Stimulated activated naive CD8-positive, alpha-beta T cell treated with anti-CD3 and anti-CD28 coated beads, Interleukin-15, Interleukin-2, amounts not matched to agents 100 ng/mL and 50 ng/mL, for 24 hours (primary cell): ENCODE results near the gene FYB1.
"Not testable (repeated sequence)": the region's sequence is repeated elsewhere in the genome, so short reads cannot be mapped to it uniquely, and the experiment has no call there.

Source experiments
- H3K27ac Mint-ChIP-seq: one replicate; pipeline ENCODE4 v1.8.0; 2021; ENCODE audit warnings: mild to moderate bottlenecking, mixed read lengths
- H3K27me3 Mint-ChIP-seq: one replicate; pipeline ENCODE4 v1.8.0; 2021; ENCODE audit warnings: mixed read lengths
- H3K36me3 Mint-ChIP-seq: one replicate; pipeline ENCODE4 v1.8.0; 2021; ENCODE audit warnings: low read depth, mixed read lengths
- H3K4me1 Mint-ChIP-seq: one replicate; pipeline ENCODE4 v1.8.0; 2021; ENCODE audit warnings: low read depth, mixed read lengths
- H3K4me3 Mint-ChIP-seq: one replicate; pipeline ENCODE4 v1.8.0; 2021; ENCODE audit warnings: mild to moderate bottlenecking, mixed read lengths
- H3K9me3 Mint-ChIP-seq: one replicate; pipeline ENCODE4 v1.8.0; 2021; ENCODE audit warnings: mixed read lengths

Gene FYB1

GRCh38 chr5:39190311-39191102 lies 28.9 kb downstream of the FYB1 start:
- Mint-ChIP-seq H3K27ac (peak overlapping the region; percentile 94), H3K9me3 (no peaks in the 10 kb centered on the region), H3K36me3 (peaks cover 12% of the 10 kb centered on the region), H3K4me3 (peak overlapping the region; percentile 75), H3K27me3 (no peaks in the 10 kb centered on the region), H3K4me1 (peaks cover 100% of the 10 kb centered on the region)

GRCh38 chr5:39189292-39189955 lies 29.9 kb downstream of the FYB1 start:
- H3K36me3 Mint-ChIP-seq, result peaks cover 7% of the 10 kb centered on the region
- peaks cover 100% of the 10 kb centered on the region for H3K4me1 Mint-ChIP-seq
- H3K9me3 Mint-ChIP-seq, result no peaks in the 10 kb centered on the region
- H3K27me3 Mint-ChIP-seq, result no peaks in the 10 kb centered on the region
- H3K27ac Mint-ChIP-seq, result peak overlapping the region; percentile 94
- H3K4me3 Mint-ChIP-seq, result peak overlapping the region; percentile 75

GRCh38 chr5:39187831-39188731 lies 31.3 kb downstream of the FYB1 start:
- Mint-ChIP-seq H3K27me3 (no peaks in the 10 kb centered on the region), H3K4me1 (peaks cover 97% of the 10 kb centered on the region), H3K27ac (peak overlapping the region; percentile 94), H3K9me3 (no peaks in the 10 kb centered on the region), H3K36me3 (peaks cover 4% of the 10 kb centered on the region), H3K4me3 (peak overlapping the region; percentile 75)

GRCh38 chr5:39186722-39187539 lies 32.4 kb downstream of the FYB1 start:
- Mint-ChIP-seq H3K27me3 (no peaks in the 10 kb centered on the region), H3K9me3 (no peaks in the 10 kb centered on the region), H3K4me1 (peaks cover 97% of the 10 kb centered on the region), H3K4me3 (peak overlapping the region; percentile 75), H3K27ac (peak overlapping the region; percentile 94), H3K36me3 (peaks cover 4% of the 10 kb centered on the region)

GRCh38 chr5:39186289-39186688 lies 33.1 kb downstream of the FYB1 start:
- H3K36me3 Mint-ChIP-seq, result peaks cover 4% of the 10 kb centered on the region
- peaks cover 97% of the 10 kb centered on the region for H3K4me1 Mint-ChIP-seq
- H3K4me3 Mint-ChIP-seq, result peak overlapping the region; percentile 75
- peak overlapping the region; percentile 97 for H3K27ac Mint-ChIP-seq
- no peaks in the 10 kb centered on the region for H3K27me3 Mint-ChIP-seq
- no peaks in the 10 kb centered on the region for H3K9me3 Mint-ChIP-seq

- Mint-ChIP-seq H3K27me3 (no peaks in the 10 kb centered on the region), H3K27ac (peak overlapping the region; percentile 97), H3K4me1 (peaks cover 97% of the 10 kb centered on the region)
These were observed 33.6 kb downstream of the FYB1 start for GRCh38 chr5:39185761-39186160.

GRCh38 chr5:39179561-39179960 lies 39.8 kb downstream of the FYB1 start:
- H3K27me3 Mint-ChIP-seq, H3K36me3 Mint-ChIP-seq, H3K9me3 Mint-ChIP-seq: not testable (repeated sequence)
- H3K4me3 Mint-ChIP-seq, result peak overlapping the region; percentile 70
- peak overlapping the region; percentile 94 for H3K27ac Mint-ChIP-seq
- peaks cover 96% of the 10 kb centered on the region for H3K4me1 Mint-ChIP-seq

More at GRCh38 chr5:39185761-39186160, 33.6 kb downstream of the FYB1 start:
- Mint-ChIP-seq H3K36me3 (peaks cover 4% of the 10 kb centered on the region), H3K4me3 (peak overlapping the region; percentile 75), H3K9me3 (no peaks in the 10 kb centered on the region)

GRCh38 chr5:39178861-39179260 lies 40.5 kb downstream of the FYB1 start:
- Mint-ChIP-seq H3K9me3 (no peaks in the 10 kb centered on the region), H3K27me3 (no peaks in the 10 kb centered on the region), H3K4me1 (peaks cover 99% of the 10 kb centered on the region), H3K4me3 (peak overlapping the region; percentile 70), H3K27ac (peak overlapping the region; percentile 94), H3K36me3 (peaks cover 3% of the 10 kb centered on the region)

GRCh38 chr5:39178171-39178570 lies 41.2 kb downstream of the FYB1 start:
- Mint-ChIP-seq H3K9me3 (no peaks in the 10 kb centered on the region), H3K4me3 (peak overlapping the region; percentile 70), H3K27me3 (no peaks in the 10 kb centered on the region), H3K36me3 (peaks cover 10% of the 10 kb centered on the region), H3K27ac (peak overlapping the region; percentile 94), H3K4me1 (peaks cover 99% of the 10 kb centered on the region)

- Mint-ChIP-seq H3K27ac (peak overlapping the region; percentile 94), H3K9me3 (no peaks in the 10 kb centered on the region), H3K4me1 (peaks cover 96% of the 10 kb centered on the region)
These were observed 41.8 kb downstream of the FYB1 start for GRCh38 chr5:39177631-39177964.

GRCh38 chr5:39176759-39177630 lies 42.4 kb downstream of the FYB1 start:
- no peaks in the 10 kb centered on the region for H3K27me3 Mint-ChIP-seq
- peaks cover 15% of the 10 kb centered on the region for H3K36me3 Mint-ChIP-seq
- peaks cover 90% of the 10 kb centered on the region for H3K4me1 Mint-ChIP-seq
- peak overlapping the region; percentile 70 for H3K4me3 Mint-ChIP-seq
- H3K27ac Mint-ChIP-seq, result peak overlapping the region; percentile 94
- H3K9me3 Mint-ChIP-seq, result no peaks in the 10 kb centered on the region

More at GRCh38 chr5:39177631-39177964, 41.8 kb downstream of the FYB1 start:
- no peaks in the 10 kb centered on the region for H3K27me3 Mint-ChIP-seq
- peak overlapping the region; percentile 70 for H3K4me3 Mint-ChIP-seq
- H3K36me3 Mint-ChIP-seq, result peaks cover 15% of the 10 kb centered on the region

- Mint-ChIP-seq H3K27me3 (no peaks in the 10 kb centered on the region), H3K9me3 (no peaks in the 10 kb centered on the region), H3K4me3 (peak overlapping the region; percentile 66), H3K36me3 (peaks cover 23% of the 10 kb centered on the region), H3K4me1 (peaks cover 91% of the 10 kb centered on the region), H3K27ac (peak overlapping the region; percentile 94)
These were observed 43.9 kb downstream of the FYB1 start for GRCh38 chr5:39175273-39175955.

- Mint-ChIP-seq H3K36me3 (peaks cover 34% of the 10 kb centered on the region), H3K4me1 (peaks cover 90% of the 10 kb centered on the region), H3K4me3 (no peak overlapping the region), H3K27ac (peak overlapping the region; percentile 45), H3K9me3 (no peaks in the 10 kb centered on the region), H3K27me3 (no peaks in the 10 kb centered on the region)
These were observed 46.3 kb downstream of the FYB1 start for GRCh38 chr5:39173069-39173468.
